HL-60/S4 treated with phorbol 12-myristate 13-acetate at 8.2 ng/mL for 4 days and 3 days (cell line): ENCODE measurements around the gene LUC7L.
"Not testable (repeated sequence)": the region's sequence is repeated elsewhere in the genome, so short reads cannot be mapped to it uniquely, and the experiment has no call there.

ENCODE experiments used
- in situ Hi-C: fragments of 300-500 bp; cut with MboI; formaldehyde crosslinking; loops from 2 replicates; pipeline ENCODE4 v1.15.0; 2022; ENCODE audit warnings: low sequenced_read_pairs

LUC7L gene

GRCh38 chr16:263944-264343 lies 34.7 kb upstream of the LUC7L start:
- in situ Hi-C loops, result no loop called here

- in situ Hi-C loops, result no loop called here
Measured at GRCh38 chr16:263182-263774, 34.0 kb upstream of the LUC7L start.

- in situ Hi-C loops, result no loop called here
Measured at GRCh38 chr16:262121-262745, 33.0 kb upstream of the LUC7L start.

- in situ Hi-C loops, result no loop called here
Measured at GRCh38 chr16:261031-261691, 31.9 kb upstream of the LUC7L start.

GRCh38 chr16:260326-260725 lies 31.1 kb upstream of the LUC7L start:
- in situ Hi-C loops, result no loop called here

- in situ Hi-C loops, result no loop called here
Measured at GRCh38 chr16:259814-260253, 30.6 kb upstream of the LUC7L start.

GRCh38 chr16:259226-259625 lies 30.0 kb upstream of the LUC7L start:
- in situ Hi-C loops, result no loop called here

GRCh38 chr16:258091-258490 lies 28.8 kb upstream of the LUC7L start:
- in situ Hi-C loops, result not testable (repeated sequence)

GRCh38 chr16:255183-255582 lies 25.9 kb upstream of the LUC7L start:
- in situ Hi-C loops, result no loop called here

- in situ Hi-C loops, result no loop called here
Measured at GRCh38 chr16:254461-254860, 25.2 kb upstream of the LUC7L start.

- in situ Hi-C loops, result no loop called here
Measured at GRCh38 chr16:253833-254232, 24.6 kb upstream of the LUC7L start.

- in situ Hi-C loops, result no loop called here
Measured at GRCh38 chr16:252366-253337, 23.4 kb upstream of the LUC7L start.

GRCh38 chr16:249431-249830 lies 20.2 kb upstream of the LUC7L start:
- in situ Hi-C loops, result no loop called here

GRCh38 chr16:247027-247426 lies 17.8 kb upstream of the LUC7L start:
- in situ Hi-C loops, result no loop called here

GRCh38 chr16:245105-245504 lies 15.9 kb upstream of the LUC7L start:
- in situ Hi-C loops, result no loop called here

- in situ Hi-C loops, result no loop called here
Measured at GRCh38 chr16:243348-243747, 14.1 kb upstream of the LUC7L start.

GRCh38 chr16:242281-242680 lies 13.0 kb upstream of the LUC7L start:
- in situ Hi-C loops, result no loop called here

- in situ Hi-C loops, result no loop called here
Measured at GRCh38 chr16:240559-240958, 11.3 kb upstream of the LUC7L start.

GRCh38 chr16:239948-240277 lies 10.7 kb upstream of the LUC7L start:
- in situ Hi-C loops, result no loop called here

GRCh38 chr16:234468-235305 lies 5.4 kb upstream of the LUC7L start, which contains the start of gene FAM234A:
FAM234A (plus strand) TSS chr16:234821; CDS start chr16:254414, 19,593 bp downstream.
- in situ Hi-C loops, result no loop called here
